HL-60/S4 treated with retinoic acid at 250 ng/mL for 4 days and 3 days (cell line): ENCODE results near the gene AKR1C2.
"Not testable (repeated sequence)": the region's sequence is repeated elsewhere in the genome, so short reads cannot be mapped to it uniquely, and the experiment has no call there.

ENCODE experiments used
- in situ Hi-C: fragments of 300-500 bp; cut with MboI; formaldehyde crosslinking; loops from 2 replicates; pipeline ENCODE4 v1.7.0; 2022; ENCODE audit warnings: low sequenced_read_pairs

AKR1C2 gene

GRCh38 chr10:4990217-4990616 lies 13.4 kb downstream of the AKR1C2 start:
- in situ Hi-C loops, result no loop called here

GRCh38 chr10:4988000-4988641 lies 15.5 kb downstream of the AKR1C2 start:
- in situ Hi-C loops, result not testable (repeated sequence)

DNA sequence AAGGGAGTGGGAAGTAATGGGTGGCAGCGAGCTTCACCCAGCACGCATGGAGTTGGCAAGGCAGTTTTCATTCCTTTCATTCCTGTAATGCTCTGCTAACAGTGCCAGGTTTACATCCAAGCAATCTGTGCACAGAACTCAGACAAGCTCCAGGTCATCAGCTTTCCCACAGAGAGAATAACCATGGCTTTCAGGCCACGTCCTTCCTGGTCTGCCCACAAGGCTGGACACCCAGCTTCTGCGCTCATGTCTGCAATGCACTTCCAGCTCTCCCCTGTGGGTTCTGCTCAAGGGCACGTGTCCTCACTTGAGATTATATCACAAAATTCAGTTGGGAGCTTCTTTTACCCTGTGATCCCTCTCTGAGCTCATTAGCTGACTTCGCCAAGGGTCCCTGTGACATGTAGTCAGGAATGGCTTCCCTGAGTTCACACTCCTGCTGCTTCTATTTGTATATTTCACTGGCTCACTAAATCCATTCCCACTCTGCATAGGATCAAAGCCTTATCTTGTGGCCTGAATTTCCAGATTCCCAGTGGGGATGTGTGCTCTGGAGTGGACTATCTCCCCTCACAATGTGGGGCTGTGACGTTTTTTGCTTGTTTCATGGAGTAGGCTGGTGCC lies 18.6 kb downstream of the AKR1C2 start:
- in situ Hi-C loops, result no loop called here

DNA sequence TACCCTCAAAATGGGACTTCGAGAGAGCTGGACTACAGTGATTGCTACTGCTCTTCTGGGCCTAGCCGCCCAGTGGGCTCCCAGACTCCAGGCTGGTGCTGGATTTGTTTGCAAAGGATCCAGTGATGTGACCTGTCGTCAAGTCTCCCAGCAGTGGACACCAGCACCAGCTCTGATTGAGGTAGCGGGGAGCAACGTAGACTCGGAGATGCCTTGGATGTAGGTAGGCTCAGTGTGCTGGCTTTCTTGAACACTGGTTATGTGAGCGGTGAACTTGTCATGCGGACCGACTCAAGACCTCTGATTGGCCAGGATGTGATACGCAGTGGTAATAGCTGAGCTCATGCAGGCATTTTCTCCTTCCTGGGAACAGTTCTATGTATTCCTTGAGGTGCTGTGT lies 19.4 kb downstream of the AKR1C2 start:
- in situ Hi-C loops, result no loop called here

DNA sequence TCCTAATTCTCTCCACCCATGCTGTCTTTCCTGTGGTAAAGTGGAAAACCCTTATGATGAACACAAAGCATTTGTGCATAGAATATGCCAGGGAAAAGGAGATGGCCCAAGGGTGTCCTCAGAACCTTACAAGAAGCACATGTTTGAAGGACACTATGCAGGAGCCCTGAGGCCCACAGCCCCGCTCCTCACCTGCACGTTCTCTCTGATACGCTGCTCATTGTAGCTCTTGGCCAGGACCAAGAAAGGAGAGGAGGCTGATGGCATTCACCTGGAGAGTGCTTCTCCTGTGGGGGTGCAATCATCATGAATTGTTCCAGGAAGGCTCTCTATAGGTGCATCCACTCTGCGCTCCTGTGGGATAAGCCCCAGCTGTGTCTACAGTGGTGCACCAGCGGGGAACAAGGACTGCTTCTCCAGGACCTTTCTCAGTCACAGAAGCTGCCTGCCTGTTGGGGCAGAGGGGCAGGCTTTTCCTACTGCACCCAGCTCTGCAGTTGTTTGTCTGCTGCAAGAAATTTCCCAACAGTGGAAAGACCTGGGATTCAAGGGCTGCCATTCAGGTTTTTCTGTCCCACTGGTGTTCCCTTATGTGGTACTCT lies 19.9 kb downstream of the AKR1C2 start:
- in situ Hi-C loops, result no loop called here

GRCh38 chr10:4982764-4983226 lies 20.9 kb downstream of the AKR1C2 start:
- in situ Hi-C loops, result no loop called here

DNA sequence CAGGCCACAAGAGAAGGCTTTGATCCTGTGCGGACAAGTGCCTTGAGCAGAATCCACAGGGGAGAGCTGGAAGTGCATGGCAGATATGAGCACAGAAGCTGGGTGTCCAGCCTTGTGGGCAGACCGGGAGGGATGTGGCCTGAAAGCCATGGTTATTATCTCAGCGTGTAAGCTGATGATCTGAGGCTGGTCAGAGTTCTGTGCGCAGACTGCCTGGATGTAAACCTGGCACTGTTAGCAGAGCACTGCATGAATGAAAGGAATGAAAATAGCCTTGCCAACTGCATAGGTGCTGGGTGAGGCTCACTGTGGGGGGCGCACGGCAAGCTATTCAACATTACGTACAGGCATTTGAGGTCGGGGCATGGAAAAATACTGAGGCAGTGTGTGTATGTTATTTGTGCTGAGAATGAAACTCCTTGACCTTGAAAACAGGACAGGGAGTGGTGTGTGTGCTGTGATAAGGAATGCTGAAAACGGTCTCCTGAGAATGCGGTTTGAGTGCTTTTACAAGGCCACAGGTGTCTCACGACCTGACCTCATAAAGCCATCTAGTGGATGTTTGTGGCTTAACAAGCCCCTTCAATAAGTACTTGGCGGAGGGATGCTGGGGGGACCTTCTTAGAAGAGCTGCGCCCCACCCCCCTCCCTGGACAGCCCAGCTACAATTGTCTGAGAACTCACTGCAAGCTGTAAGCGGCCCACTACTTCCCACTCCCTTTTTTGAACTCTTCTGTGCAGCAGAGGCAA lies 21.8 kb downstream of the AKR1C2 start:
- in situ Hi-C loops, result no loop called here

DNA sequence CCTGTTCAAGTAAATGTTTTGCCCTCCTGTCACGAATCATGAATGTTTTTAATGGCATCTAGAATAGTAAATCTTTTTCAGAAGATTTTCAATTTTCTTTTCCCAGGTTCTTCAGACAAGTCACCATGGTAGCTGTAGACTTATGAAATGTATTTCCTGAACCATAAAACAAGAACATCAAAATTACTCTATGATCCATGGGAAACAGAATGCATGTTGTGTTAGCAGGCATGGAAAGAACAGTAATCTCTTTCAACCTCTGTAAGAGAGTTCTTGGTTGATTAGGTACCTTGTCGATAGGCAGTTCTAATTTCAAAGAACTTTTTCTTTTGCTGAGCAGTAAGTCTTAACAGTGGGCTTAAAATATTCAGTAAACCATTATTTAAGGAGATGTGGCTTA lies 22.9 kb downstream of the AKR1C2 start:
- in situ Hi-C loops, result no loop called here

GRCh38 chr10:4978870-4979269 lies 24.8 kb downstream of the AKR1C2 start:
- in situ Hi-C loops, result no loop called here

GRCh38 chr10:4977025-4977424 lies 26.6 kb downstream of the AKR1C2 start:
- in situ Hi-C loops, result no loop called here

DNA sequence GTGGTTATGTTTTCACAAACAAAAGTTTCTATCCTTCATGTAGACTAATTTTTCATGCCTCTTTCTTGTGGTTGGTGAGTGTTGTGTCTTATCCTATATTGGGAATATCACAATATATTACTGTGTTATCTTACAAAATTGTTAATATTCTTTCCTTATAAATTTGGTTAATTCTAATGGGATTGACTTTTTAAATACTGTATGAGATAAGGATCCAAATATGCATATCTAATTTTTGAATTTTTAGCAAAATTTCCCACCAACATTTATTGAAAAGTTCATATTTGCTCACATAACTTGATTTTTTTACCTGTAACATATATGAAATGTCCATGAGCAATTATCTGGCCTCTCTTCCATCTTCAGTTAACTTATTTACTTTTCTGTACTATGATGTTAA lies 29.3 kb downstream of the AKR1C2 start:
- in situ Hi-C loops, result not testable (repeated sequence)

DNA sequence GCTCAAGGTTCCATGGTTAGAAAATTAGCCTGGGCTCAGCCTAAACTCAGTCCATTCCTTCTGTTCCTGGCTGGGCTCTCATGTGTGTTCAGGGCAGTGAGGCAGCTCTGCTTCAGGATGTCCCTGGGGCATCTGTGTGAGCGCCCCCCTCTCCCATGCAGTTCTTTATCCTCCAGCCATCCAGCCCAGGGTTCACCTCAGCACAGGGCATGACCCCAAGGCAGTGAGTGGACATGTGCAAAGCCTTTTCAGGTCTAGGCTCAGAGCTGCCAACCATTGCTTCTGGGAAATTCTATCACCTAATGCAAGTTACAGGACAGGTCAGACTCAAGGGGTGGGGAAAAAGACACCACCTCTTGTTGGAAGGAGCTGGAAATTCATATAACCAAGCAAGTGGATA lies 30.4 kb downstream of the AKR1C2 start:
- in situ Hi-C loops, result not testable (repeated sequence)

DNA sequence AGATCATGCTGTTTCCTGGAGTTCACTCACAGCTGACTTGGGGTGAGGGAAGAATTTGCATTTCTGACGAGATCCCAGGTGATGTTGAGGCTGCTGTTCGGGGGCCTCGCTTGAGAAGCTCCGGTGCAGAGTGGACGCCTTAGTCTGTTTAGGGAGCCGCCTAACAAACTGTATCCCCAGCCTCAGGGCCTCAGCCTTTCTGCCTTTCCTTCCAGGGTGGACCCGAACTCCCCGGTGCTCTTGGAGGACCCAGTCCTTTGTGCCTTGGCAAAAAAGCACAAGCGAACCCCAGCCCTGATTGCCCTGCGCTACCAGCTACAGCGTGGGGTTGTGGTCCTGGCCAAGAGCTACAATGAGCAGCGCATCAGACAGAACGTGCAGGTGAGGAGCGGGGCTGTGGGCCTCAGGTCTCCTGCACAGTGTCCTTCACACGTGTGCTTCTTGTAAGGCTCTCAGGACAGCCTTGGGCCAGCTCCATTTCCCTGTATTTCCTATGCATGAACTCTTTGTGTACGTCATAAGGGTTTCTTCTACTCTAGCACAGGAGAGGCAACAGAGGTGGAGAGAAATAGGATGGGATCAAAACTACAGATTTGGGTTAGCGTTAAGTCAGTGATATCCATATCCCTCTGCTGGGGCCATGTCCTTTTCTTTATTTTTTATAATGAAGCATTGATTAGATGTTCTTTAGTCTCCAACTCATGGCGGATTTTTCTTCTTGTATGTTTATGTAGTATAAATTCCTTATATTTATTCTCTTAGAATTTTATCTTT lies 31.1 kb downstream of the AKR1C2 start:
- in situ Hi-C loops, result not testable (repeated sequence)

DNA sequence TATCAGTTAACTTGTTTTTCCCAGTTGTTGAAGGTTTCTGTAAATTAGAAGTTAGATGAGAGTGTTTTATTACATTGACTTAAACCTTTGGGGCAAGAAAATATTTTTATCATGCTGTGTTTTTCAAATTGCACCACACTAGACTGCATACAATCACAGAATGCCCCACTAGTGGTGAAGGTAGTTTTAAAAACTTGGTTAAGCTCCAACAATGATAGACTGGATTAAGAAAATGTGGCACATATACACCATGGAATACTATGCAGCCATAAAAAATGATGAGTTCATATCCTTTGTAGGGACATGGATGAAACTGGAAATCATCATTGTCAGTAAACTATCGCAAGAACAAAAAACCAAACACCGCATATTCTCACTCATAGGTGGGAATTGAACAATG lies 33.3 kb downstream of the AKR1C2 start:
- in situ Hi-C loops, result not testable (repeated sequence)

DNA sequence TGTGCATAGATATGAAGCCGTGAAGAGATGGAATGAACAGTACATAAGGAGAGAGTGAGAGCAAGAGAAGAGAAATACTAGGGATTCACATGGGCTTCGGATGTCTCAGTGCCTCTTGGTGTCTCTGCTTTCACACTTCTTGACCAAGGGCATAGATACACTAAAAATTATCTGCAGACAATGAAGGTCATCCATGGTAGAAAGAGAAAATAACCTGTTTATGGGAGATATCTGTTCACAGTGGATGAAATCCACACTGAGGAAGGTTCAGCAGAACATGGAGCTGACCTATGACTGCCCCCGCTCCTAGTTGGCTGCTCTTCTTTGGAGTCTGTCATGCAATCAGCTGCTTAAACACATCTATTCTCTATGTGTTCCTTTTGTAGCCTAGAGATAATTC lies 34.4 kb downstream of the AKR1C2 start:
- in situ Hi-C loops, result not testable (repeated sequence)

DNA sequence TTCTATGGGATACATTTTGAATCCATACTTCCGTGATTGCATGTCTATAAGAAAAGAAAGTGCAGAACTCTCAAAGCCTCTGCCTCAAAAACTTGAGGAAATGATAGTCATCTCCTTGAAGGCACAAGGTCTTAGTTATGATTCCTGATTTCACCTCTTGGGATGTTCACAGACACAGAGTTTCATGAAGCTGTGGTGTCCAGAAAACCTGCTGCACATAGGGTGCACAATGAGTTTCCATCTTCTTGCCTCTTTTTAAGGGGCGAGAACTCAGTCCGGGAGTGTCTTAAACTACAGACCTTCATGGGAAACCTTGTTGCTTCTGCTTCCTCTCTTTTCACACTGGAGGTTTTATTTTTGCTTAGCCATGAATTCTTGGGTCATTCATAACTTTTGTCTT lies 36.5 kb downstream of the AKR1C2 start:
- in situ Hi-C loops, result not testable (repeated sequence)

- in situ Hi-C loops, result not testable (repeated sequence)
These were observed 37.9 kb downstream of the AKR1C2 start for GRCh38 chr10:4965763-4966162.

- in situ Hi-C loops, result not testable (repeated sequence)
These were observed 39.9 kb downstream of the AKR1C2 start for GRCh38 chr10:4963815-4964154.

DNA sequence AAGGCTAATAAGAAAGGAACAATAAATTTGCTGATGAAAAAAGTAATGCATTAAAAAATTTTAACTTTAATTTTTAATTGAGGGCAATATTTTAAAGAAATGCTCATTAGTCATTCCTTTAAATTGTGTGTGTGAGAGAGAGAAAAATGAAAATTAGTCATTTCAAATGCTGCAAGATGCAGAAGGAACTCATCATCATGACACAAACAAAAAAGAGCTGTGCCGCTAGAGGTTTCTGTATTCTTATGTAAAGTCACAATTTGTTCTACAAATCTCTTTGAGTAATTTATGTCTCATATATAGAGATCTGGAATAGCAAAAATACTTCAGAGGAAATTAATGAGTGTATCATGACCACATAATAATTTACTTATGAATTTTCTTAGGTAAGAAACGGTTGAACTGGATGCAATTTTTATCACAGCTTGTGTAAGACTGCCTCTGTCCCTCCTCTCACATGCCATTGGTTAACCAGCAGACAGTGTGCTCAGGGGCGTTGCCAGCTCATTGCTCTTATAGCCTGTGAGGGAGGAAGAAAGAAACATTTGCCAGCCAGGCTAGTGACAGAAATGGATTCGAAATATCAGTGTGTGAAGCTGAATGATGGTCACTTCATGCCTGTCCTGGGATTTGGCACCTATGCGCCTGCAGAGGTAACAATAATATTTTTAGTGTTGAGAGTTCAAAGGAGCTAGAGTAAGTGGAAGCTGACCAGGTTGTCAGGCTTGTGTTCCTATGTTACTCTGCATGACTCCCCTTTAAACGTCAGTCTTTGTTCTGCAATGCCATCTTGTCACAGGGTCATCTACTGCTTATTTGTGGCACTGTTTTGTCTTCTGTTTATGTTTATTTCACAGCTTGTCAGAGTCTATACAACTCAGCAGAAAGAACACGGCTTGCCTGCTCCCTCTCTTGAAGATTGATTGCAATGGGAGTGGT lies 40.5 kb downstream of the AKR1C2 start, which contains the start of gene AKR1C1:
TSS of gene AKR1C1 (plus strand) at position 540 of the 939 bp plus-strand sequence. CDS start at position 570, 30 bp downstream.
- in situ Hi-C loops, result not testable (repeated sequence)

GRCh38 chr10:4962308-4962707 lies 41.3 kb downstream of the AKR1C2 start:
- in situ Hi-C loops, result not testable (repeated sequence)
